ENCODE results near the gene PMIS2.

Gene PMIS2

GRCh38 chr19:35619290-35619923 is 33.4 kb downstream of the PMIS2 start:
- peak in 1 of 10 donors; percentile 55 for DNase-seq
- intact Hi-C loops (cut with DNase I) = no loop called here

- intact Hi-C loops (cut with DNase I) = no loop called here
Observed at GRCh38 chr19:35620001-35620400, 34.0 kb downstream of the PMIS2 start.

DNA sequence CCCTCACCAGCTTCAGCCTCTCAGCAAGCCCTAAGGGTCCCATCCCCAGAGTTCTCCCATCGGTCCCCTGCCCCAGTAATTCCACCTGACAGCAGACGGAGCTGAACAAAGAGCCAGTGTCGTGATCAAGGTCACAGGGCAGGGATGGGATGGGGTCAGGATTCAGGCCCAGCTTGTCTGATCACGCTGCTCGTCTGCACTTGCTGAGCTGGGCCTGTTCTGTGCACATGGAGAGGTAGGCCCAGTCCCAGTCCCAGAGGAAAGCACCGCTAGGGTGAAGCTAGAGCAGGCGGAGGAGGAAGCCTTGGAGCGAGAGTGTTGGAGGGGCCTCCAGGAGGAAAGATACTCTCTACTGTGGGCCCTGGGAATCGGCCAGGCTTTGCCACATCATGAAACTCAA is 35.7 kb downstream of the PMIS2 start:
- DNase-seq = peak in 2 of 10 donors; percentile 18 to 67
- intact Hi-C loops (cut with DNase I) = no loop called here

More at GRCh38 chr19:35620001-35620400, 34.0 kb downstream of the PMIS2 start:
- peak in 1 of 10 donors; percentile 81 for DNase-seq

- intact Hi-C loops (cut with DNase I) = no loop called here
- peak in 1 of 10 donors; percentile 47 for DNase-seq
Observed at GRCh38 chr19:35622750-35623149, 36.8 kb downstream of the PMIS2 start.

GRCh38 chr19:35623327-35624010 is 37.5 kb downstream of the PMIS2 start:
- DNase-seq = peak in 4 of 10 donors; percentile 19 to 90 (median 56)
- intact Hi-C loops (cut with DNase I) = no loop called here

GRCh38 chr19:35628264-35628564 is 42.2 kb downstream of the PMIS2 start:
- no peak for DNase-seq
- intact Hi-C loops (cut with DNase I) = loop anchor here (2.0 to 5.0 kb wide), 2 partner anchors 15 to 81 kb away; partner anchors contain the start of genes HAUS5 and TMEM147

DNA sequence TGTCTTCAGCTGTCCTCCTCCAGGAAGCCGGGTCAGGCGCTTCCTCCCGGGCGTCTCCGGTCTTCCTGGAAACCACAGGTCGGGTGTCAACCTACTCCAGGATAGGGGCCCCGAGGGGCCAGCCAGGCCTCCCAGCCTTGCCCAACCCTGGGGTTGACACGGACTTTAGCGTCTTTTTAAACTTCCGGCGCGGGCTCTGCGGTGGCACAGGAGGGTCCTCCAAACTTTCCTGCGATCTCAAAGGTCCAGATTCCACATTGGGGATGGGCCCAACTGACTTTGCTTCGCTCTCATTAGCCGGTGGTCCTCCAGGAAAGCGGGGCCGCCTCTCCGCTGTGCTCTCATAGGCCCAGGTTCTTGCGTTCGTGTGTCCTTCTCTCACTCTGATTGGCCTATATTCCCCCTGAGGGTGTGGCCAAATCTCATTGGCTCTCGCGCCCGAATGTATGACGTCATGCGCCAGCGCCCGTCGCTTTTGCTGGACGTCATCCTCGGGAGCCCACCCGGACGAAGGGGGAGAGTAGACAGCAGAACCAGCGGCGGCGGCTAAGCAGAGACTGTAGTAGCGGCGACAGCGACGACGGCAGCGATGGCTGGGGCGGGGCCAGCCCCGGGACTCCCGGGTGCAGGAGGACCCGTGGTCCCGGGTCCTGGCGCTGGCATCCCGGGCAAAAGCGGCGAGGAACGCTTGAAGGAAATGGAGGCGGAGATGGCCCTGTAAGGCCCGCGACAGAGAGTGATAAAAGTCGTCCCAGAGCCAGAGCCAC is 42.8 kb downstream of the PMIS2 start, which contains the start of gene RBM42:
TSS of gene RBM42 (plus strand) at position 472 of the 767 bp plus-strand sequence. CDS start at position 590, 118 bp downstream.
- intact Hi-C loops (cut with DNase I) = loop anchor here (2.0 to 5.0 kb wide), 2 partner anchors 16 to 81 kb away; partner anchors contain the start of genes HAUS5 and TMEM147
- peak; percentile 90 to 99 (median 94) for DNase-seq

- DNase-seq = no peak
- intact Hi-C loops (cut with DNase I) = loop anchor here (2.0 to 5.0 kb wide), 2 partner anchors 16 to 82 kb away; partner anchors contain the start of genes HAUS5 and TMEM147
Observed at GRCh38 chr19:35629332-35629633, 43.3 kb downstream of the PMIS2 start.

GRCh38 chr19:35633727-35634440 is 47.9 kb downstream of the PMIS2 start:
- intact Hi-C loops (cut with DNase I) = no loop called here

DNA sequence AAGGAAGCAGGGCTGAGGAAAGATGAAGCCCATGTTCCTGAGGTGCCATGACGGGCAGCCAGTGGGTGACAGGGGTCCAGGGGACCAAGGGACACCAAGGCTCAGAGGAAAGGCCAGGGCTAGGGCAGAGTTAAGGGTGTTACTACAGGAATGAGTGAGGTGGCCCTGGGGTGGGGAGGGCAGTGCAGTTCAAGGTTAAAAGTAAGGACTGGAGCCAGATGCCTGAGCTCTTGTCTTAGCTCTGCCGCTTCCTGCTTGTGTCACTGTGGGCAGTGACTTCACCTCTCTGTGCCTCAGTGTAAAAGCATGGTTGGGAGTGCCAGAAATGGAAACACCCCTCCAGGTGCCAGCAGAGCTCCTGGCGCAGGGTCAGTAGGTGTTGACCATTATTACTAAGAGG is 50.7 kb downstream of the PMIS2 start:
- intact Hi-C loops (cut with DNase I) = no loop called here

More at GRCh38 chr19:35633727-35634440, 47.9 kb downstream of the PMIS2 start:
- DNase-seq = no peak

More for the DNA sequence above, 50.7 kb downstream of the PMIS2 start:
- DNase-seq = no peak

Data from posterior cingulate gyrus (tissue), 11 donors.